Endometrium (tissue), 2 donors: ENCODE data around the gene POU2F1.

Experiments
- FAIRE-seq: peaks from 2 replicates; lab custom pipeline; 2012; peaks lifted over from hg19 to GRCh38; lab: Jason Lieb, UNC
- donor health status: control.
- donor health status: control.

Gene POU2F1

DNA sequence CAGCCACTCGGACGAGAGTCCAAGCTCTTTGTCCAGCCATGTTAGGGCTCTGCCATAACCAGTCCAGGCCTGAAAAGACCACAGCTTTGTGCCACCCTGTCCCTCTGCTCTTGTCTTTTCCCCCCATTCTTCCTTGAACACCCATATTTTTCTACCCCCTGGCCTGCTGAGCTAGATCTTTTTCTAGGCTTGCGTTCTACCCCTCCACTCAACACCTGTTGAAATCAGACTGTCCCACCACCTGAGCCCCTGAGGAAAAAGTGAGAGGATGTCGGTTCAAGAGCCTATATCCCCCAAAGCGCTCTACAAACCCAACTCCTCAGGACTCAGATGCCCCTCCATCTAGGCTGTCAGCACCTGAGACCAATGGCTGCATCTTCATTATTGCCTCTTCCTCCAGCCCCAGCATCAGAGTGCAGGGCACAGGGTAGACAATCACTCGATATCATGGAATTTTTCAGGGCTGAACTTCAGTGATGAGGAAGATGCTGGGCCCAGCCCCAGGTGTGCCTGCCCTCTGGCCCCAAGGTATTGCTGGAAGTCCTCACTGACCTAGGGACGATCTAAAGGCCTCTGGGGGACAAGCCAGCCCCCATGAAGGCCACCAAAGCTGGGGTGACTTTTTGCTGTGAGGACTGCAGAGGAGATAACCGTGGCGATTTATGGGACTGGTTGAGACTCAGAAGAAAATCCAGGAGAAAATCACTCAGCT lies 222.3 kb downstream of the POU2F1 start:
- FAIRE-seq: no peak

- no peak for FAIRE-seq
Measured at GRCh38 chr1:167443757-167444156, 223.1 kb downstream of the POU2F1 start.

DNA sequence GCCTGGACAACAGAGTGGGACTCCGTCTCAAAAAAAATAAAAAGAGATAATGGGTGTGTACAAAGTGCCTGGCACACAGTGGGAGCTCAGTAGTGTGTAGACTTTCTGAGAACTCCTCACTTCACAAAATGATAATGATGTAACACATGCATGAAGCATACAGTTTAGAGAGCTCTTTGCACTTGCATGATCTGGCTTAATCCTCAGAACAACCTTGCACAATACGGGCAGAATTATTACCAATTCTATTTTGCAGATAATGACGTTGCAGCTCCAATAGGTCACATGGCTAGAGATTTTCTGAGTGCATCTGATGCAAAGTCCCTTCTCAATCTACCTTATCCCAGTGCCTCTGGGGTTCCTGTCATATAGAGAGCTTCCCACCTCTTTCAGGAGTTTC lies 226.3 kb downstream of the POU2F1 start:
- no peak for FAIRE-seq

- no peak for FAIRE-seq
Measured at GRCh38 chr1:167447521-167448136, 226.9 kb downstream of the POU2F1 start.

DNA sequence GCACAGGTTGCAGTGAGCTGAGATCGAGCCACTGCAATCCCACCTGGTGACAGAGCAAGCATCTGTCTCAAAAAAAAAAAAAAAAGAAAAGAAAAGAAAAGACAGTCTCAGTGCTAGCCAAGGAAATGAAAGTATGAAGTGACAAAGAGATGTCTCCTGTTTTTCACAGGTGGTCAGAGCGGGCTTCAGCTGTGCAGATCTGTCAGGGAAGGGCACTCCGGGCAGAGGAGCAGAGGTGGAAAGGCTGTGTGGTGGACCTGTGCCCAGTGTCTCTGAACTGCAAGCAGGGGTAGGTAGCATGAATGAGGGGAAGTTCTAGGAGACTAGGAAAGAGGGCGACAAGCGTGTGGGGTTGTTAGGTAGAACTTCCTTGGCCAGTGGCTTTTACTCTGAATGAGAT lies 230.2 kb downstream of the POU2F1 start:
- FAIRE-seq: no peak

GRCh38 chr1:167452483-167452882 lies 231.8 kb downstream of the POU2F1 start:
- no peak for FAIRE-seq

DNA sequence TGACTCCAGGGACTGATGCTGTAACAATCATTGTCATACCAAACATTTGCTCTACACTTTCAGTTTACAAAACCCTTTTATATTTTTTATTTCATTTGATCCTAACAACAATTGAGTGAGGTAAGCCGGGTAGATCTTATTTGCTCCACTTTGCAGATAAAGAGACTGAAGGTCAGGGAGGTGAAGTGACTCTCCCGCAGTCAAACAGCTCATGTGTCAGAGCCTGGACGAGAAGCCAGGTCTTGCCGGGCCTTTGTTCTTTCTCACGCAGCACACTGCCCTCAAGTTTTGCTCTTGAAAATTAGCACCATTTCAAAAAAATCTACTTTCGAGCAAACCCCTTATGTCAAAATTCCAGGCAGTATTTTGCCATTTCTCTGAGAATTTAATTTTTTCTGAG lies 232.4 kb downstream of the POU2F1 start:
- FAIRE-seq: no peak

GRCh38 chr1:167454304-167454893 lies 233.7 kb downstream of the POU2F1 start:
- no peak for FAIRE-seq

DNA sequence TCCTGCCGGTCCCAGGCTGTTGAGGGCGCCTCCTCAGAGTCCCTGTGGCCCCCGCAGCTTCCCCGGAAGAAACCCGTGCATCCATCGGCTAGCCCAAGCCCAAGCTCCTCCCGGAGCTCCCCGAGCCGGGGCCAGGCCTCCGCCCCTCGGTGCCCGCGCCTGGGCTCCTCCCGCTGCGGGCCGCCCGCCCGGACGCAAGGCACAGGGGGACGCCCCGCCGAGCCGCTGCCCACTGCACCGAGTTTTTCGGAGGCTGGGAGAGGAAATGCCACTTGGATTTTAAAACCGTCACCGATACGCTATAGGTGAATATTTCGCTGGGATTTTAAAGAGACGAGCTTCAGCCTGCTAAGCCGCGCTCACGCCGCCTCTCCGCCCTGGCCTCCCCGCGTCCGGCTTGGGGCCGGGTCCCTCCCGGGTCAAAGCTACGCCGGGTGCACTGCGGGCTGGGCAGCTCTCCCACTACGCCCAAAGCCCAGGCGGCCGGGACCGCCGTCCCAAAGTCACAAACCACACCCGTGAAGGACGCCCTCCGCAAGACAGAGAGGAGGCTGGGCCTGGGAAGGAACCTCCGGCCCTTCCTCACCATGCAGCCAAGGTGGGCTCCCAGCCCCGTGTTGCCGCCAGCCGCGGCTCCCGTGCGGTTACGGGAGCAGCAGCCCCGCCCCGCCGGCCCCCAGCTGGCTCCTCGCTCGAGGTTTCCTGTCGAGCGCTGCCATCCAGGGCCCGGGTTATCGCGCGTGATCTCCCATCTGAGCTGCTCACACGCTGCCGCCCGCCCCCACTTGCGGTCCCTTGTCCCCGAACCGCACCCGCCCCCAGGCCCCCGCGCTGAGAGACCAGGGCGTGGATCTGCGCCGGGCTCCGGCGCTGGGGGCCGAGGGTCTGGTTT lies 234.5 kb downstream of the POU2F1 start:
- no peak for FAIRE-seq

GRCh38 chr1:167455786-167456446 lies 235.2 kb downstream of the POU2F1 start:
- no peak for FAIRE-seq

DNA sequence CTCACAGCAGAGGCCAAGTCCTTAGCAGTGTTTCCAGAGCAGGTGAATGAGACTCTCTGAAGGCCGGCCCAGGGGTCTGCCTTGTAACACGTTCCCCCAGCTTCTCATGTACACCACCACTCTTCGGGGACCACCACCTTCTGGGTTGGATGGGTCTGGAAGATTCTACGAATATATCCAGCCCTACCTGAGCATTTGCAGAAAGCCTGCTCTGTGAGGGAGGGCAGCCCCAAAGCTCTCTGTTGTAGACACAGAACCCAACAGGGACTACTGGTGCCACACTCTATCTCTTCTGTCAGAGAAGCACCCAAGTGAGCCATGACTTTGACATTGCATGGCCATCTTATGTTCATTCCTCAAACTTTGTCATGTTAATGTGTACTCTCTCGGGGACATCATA lies 235.8 kb downstream of the POU2F1 start:
- FAIRE-seq: no peak

- FAIRE-seq: no peak
Measured at GRCh38 chr1:167456926-167457325, 236.2 kb downstream of the POU2F1 start.

DNA sequence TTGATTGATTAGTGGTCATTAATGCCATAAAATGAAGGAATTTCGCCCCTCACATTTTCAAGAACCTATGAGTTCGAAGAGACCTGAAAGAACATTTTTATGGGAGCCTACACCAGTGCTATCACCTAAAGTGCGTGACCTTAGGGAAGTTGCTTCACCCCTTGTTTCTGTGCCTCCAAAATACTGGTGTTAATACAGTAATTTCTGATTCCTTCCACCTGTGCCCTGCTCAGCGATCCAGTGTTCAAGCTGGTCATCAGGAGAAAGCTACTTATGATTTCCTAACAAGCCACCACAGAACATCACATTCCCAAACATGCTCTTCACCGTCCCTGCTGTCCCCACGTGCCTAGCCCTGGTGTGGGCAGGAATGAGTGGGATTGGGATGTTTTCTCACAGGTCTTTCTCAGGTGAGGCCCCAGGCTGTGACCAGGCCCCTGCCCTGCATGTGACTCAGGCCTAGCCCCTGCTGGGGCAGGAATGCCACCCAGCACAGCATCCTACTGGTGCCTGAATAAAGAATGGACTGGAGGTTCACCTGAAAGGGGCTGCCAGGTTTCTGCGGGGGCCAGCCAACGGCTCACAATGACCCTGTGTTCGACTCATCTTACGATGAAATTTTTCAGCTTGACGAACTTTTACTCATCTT lies 237.4 kb downstream of the POU2F1 start:
- no peak for FAIRE-seq

GRCh38 chr1:167460836-167461235 lies 240.2 kb downstream of the POU2F1 start:
- FAIRE-seq: no peak

GRCh38 chr1:167462341-167462740 lies 241.7 kb downstream of the POU2F1 start:
- no peak for FAIRE-seq

GRCh38 chr1:167463080-167463479 lies 242.4 kb downstream of the POU2F1 start:
- FAIRE-seq: no peak

- no peak for FAIRE-seq
Measured at GRCh38 chr1:167463875-167464575, 243.3 kb downstream of the POU2F1 start.

DNA sequence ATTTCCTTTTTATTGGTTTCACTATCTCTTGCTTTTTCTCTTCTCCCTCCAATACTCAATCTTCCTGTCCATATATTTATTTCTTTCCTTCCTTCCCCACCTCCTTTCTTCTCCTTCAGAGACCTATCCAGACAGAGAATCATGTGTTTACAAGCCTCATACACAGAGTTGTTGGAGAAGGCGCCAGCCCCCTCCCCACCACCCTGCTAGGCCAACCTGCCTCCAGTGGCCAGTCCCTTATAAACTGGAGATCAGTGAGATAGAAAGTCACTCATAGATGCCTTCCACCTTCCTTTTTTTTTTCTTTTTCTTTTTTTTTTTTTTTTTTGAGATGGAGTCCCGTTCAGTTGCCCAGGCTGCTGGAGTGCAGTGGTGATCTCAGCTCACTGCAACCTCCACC lies 244.3 kb downstream of the POU2F1 start:
- no peak for FAIRE-seq

GRCh38 chr1:167465743-167466142 lies 245.1 kb downstream of the POU2F1 start:
- no peak for FAIRE-seq

- FAIRE-seq: no peak
Measured at GRCh38 chr1:167467126-167467710, 246.5 kb downstream of the POU2F1 start.

- FAIRE-seq: no peak
Measured at GRCh38 chr1:167467752-167468151, 247.1 kb downstream of the POU2F1 start.
